ENCODE measurements around the gene ENG. TPM values are rescaled to one million over a fixed set of nuclear protein-coding genes. Genes with fewer than 3 reads are reported as not detected.
"Not testable (repeated sequence)": the region's sequence is repeated elsewhere in the genome, so short reads cannot be mapped to it uniquely, and the experiment has no call there.

Gene ENG
- total RNA-seq (2014; rRNA removed; shearing (Covaris generic)): 11.5 and 12.9 TPM in 2 replicates
- polyA plus RNA-seq (2014; cell fraction: nucleus; rRNA removed): 15.4 and 18.8 TPM in 2 replicates

DNA sequence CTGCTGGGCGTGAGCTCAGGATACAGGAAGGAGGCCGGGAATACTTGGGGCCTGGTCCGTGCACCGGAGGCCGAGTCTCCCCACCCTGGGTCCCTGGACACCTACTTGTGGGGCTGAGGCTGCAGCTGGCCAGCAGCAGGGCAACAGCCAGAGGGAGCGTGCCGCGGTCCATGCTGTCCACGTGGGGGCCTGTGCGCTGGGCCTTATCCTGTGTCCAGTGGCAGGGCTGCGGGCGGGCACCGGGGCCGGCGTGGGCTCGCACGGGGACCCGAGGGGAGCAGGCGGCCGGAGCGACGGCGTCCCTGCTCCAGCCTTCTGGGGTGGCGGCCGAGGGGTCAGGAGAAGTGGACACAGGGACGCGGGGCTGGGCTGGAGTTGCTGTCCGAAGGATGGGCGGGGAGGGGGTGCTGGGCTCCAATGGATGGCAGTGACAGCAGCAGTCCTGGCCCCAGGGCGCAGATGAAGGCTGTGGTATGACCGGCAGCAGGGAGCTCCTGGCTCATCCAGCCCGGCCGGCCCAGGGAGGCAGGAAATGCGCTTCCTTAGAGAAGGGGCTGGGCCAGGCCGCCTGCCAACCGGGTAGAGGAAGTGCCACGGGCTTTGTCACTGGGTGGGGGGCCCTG, at the start of gene ENG:
TSS of gene ENG (minus strand) at position 475 of the 623 bp plus-strand sequence. CDS start at position 172, 303 bp downstream.
- peak; percentile 34 for DNase-seq (ENCODE audit: extremely low read depth, low read depth)

DNA sequence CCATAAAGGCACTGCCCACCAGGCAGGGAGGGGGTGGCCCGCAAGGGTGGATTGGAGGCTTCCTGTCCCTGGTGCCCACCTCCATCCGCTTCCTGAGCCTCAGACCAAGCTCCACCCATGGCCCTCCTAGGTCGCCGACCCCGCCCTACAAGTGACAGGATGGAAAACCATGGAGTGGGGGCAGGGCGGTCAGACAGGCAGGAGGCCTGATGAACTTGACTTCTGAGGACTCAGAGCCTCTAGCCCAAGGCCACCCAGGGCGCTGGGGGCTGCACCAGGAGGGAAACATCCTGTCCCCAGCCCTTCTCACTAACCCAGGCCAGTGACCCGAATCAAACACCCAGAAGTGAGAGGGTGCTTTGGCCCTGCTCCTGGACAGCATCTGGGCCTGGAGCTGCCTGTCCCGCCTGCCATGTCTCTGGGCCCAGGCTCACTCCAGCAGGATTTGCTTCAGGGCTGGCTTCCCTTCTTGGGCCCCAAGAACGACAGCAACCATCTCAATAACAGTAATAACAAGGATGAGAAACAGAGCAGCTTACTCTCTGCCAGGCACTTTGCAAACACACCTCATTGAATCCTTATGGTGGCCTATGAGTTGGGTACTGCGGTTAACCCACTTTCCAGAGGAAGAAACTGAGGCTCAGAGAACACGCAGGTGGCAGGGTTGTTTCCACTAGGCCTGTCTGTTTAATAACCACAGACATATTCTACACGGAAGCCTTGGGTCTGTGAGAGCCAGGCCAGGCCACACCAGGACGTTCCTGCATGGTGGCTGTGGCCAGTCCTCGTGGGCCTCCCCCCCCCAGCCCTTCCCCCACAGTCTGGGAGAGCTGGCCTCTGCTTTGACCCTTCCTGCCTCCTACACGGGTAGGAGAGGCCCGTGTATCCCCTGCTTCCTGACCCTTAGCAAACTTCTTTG, 49.4 kb upstream of the ENG start:
- DNase-seq (ENCODE audit: extremely low read depth, low read depth): no peak

DNA sequence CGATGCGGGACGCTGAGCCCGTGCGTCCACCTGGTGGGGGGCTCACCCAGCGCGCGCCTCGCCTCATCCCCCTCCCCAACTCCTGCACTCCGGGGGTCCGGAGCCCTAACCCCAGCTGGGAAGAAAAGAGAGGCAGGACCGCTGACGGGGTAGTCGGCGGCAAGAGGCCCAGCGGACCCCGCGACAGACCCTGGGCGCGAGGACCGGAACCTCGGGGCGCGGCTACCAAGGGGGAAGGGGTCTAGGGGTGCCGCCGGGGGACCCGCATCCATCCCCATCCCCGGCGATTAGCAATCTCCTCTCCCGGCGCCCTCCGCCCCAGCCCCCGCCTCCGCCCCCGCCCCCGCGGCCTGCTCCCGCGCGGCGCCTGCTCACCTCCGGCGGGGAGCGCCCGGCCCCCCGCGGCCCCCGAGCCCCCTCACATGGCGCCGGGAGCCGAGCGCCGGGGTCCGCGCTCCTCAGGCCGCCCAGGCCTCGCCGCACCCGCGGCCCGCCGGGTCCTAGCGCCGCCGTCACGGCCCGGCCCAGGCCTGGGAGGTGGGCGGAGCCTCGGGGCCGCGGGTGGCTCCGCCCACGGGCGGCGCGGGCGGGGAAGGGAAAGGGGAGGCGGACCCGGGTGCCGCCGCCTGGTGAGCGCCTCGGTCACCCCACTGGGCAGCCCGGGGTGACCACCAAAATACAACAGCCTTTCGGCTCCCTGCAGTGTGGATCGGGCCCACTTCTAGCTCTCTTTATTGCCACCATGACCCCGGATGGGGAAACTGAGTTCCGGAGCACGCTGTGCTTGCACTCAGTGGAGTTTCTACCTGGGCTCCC, 44.9 kb upstream of the ENG start, which contains the start of gene ST6GALNAC6:
TSS of gene ST6GALNAC6 (minus strand) at position 476 of the 816 bp plus-strand sequence. CDS start 1,622 bp downstream, outside the sequence.
- DNase-seq (ENCODE audit: extremely low read depth, low read depth): no peak

DNA sequence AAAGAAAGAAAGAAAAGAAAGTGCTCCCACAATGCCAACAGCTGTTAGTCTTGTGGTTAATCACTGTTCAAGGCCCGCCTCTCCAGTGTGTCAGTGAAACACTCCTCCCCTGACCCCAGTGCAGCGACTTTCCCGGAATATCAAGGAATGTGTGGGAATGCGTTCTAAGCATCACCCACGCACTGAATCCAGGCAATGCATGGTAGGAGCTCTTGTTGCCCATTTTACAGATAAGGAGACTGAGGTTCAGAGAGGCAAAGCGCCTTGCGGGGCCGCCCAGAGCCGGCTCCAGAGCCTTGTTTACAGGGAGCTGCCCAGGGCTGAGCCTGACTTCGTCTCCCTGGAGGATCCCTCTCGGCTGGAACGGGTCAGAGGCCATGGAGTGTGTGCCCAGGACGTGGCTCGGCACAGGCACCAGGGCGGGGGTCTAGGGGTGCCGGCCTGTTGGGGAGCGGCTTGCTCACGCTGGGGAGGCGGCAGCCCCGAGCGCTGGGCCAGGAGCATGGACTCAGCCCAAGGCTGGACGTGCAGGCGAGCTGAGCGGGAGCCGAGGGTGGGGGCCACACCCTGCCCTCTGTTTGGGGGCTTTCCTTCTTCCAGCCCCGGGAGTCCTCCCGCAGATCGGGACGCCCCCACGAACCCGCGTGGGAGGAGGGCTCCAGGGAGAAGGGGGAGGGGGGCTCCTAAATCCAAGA, 44.1 kb upstream of the ENG start:
- no peak for DNase-seq (ENCODE audit: extremely low read depth, low read depth)

DNA sequence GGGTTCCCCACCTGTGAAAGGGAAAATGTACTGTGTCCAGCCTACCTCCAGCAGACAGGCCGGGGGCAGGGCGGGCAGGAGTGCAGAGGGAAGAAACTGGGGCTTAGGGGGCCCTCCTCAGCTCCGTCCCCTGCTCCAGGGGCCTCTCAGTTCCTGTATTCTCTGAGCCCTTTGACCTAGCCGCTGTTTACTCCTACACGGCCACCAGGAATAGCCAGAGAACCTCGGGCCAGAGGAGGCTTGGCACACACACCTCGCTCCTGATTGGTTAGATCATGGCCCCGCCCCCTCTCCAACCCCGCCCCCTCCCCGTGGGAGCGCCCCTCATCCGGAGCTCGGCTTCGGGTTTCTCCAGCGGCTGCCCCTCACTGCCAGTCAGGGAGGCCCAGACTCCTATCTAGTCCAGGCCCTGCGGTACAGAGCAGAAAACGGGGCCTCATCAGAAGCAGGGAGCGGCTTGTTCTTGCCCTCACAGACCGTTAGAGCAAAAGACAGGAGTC, 42.8 kb upstream of the ENG start:
- no peak for DNase-seq (ENCODE audit: extremely low read depth, low read depth)

DNA sequence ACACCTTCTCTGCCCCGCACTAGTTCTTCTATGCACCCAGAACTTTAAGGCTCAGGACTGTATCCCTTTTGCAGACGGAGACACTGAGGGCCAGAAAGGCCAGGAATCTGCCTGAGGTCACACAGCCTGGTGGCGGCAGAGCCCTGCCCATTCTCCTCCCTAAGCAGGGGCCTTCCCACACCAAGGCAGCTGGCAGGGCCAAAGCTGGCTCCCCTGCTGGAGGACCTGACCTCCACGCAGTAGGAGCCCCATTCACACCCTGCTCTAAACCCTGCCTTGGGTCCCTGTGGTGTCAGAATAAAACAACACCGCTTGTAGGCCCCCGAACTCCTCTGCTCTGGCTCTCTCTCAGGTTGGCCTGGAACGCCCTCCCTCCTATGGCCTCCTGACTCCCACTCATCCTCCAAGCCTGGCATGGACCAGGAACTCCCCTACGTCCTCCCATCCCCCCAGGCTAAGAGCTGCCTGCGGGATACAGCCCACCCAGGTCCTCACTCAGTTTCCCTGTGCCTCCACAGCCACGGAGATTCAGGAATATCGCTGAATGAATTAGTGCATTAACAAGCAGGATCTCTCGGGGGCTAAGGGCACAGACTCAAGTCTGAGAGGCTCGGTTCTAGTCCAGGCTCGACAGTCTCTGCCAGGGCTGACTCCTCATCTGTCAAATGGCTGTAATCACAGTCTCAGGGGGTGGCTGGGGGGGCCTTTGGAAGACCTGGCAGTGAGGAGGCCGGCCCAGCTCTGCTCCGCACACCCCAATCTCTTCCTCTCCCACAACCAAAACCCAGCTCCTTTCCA, 42.1 kb upstream of the ENG start:
- no peak for DNase-seq (ENCODE audit: extremely low read depth, low read depth)

DNA sequence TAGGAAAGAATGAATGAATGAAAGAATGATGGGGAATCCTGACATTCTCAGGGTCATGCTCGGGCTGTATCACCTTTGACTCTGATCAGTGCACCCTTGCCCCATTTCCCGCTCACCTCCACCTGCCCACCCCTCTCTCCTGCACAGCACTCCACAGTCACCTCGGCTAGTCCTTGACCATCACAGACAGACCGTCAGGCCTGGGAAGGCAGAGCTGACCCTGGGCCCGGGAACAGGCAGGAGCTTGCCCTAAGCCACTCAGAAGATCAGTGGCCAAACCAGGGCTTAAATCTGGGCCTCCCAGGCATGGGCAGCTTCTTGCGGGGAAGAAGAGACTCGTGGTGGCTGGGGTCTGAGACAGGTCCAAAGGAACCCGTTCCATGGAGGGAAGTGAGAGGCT, 41.4 kb upstream of the ENG start:
- DNase-seq (ENCODE audit: extremely low read depth, low read depth): no peak

DNA sequence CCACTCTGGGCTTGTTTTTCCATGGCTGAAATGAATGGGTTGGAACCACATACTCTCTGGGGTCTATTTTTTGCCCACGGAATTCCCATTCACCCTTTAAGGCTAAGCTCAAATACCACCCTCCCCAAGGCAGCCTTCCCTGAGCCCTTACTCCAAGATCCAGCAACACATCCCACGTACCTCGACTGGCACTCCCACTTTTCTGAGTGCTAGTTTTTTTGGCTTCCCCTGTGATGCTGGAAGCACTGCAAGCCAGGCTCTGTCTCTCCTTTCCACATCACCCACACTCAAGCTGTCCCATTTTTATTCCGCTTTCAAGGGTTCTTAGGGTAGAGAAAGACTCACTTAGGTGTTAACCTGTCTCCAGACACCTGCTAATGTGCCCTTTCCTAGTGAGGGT, 38.9 kb upstream of the ENG start:
- DNase-seq (ENCODE audit: extremely low read depth, low read depth): no peak

DNA sequence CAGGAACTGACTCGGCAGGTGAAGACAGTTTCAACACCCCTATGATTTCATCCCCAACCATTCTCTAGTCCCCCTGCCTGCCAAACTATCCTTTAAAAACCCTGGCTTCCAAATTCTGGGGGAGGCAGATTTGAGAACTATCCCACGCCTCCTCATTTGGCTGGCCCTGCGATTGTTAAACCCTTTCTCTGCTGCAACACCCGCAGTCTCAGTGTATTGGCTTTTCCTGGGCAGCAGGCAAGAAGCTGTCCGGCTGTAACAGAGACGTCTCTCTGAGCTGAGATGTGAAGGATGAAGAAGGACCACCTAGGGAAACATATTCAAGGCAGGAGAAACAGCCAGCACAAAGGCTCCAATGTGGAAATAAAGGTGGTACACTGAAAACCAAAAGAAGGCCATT, 38.4 kb upstream of the ENG start:
- no peak for DNase-seq (ENCODE audit: extremely low read depth, low read depth)

DNA sequence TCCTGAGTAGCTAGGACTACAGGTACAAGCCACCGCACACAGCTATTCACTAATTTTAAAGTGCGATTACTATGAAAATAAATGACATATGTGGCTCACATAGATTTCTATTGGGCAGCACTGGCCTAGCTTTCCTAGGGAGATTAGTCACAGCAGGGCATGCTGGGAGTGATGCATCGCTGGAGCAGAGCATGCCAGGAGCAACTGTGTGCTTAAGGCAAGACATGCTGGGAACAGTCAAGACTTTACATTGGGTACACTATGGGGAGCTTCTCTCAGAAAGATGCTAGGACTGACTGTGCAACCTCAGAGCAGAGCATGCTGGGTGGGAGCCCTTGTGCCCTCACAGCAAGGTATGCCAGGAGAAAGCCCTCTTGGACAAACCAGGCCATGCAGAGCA, 35.6 kb upstream of the ENG start:
- DNase-seq (ENCODE audit: extremely low read depth, low read depth): no peak

DNA sequence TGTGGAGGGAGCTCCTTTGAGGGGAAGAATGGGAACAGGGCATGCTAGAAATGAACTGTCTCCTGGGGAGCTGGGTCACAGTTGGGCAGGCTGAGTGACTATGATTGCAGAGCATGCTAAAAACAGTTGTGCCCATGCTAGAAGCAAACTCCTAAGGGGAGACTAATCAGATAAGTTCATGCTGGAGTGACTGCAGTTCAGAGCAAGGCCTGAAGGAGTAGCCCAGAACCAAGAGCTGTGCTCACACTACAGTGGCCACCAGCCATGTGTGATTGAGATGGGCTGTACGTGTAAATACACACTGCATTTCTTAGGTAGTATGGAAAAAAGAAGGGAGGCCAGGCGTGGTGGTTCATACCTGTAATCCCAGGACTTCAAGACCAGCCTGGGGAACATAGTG, 33.3 kb upstream of the ENG start:
- DNase-seq (ENCODE audit: extremely low read depth, low read depth): no peak

DNA sequence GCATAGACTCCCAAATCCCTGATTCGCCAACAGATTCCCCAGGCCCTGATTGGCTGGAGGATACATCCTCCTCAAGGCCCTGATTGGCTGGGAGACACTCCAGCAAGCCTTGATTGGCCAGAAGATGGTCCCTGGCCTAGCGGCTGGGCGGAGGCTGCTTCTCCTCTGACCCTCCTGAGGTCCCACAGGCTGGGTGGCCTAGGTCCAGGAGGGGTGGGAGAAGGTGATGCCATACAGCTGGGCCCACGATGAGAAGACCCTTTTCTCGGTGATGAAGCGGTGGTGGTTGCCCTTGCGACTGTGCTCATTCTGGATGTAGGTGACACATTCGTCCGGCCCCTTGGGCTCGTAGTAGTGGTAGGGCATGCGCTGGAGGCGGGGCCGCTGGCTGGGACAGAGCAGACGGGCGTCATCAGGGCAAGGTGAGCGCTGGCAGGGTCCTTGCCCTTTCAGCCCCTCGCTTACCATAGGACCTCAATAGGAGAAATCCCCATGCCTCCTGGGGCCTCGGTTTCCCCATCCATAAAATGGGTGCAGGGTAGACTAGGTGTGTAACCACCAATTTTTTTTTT, 32.0 kb upstream of the ENG start:
- DNase-seq (ENCODE audit: extremely low read depth, low read depth): no peak

DNA sequence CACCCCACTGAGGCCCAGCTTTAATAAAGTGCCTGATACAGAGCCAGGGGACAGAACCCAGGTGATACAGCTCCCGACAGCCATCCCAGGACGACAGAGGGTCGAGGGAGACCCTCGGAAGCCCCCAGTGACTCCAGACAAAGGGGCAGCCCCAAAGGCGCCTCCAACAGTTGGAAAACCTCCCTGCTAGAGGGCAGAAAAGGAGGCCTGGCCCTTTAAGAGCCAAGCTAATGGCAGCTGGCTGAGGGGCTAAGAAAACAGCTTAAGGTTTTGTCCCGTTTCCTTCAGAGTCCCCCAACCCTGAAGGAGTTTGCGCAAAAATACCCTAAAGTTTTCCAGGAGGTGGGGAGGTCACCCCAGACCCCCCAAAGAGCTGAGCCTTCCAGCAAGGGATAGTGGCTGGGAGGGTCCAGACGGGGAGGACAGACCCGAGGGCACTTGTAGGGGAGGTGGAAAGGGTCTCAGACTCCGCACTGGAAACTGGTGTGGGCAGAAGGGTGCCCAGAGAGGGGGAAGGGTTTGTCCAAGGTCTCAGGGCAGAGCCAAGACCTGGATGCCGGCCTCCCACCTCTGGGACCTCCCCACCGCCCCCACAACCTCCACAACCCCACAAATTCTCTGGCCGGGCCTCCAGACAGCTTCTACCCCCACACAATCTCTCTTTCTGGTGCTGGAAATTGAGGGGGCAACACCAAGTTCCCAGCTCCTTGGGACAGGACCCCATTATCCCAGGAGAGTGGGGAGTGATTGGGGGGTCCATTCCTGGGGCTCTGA, 31.2 kb upstream of the ENG start:
- DNase-seq (ENCODE audit: extremely low read depth, low read depth): no peak

DNA sequence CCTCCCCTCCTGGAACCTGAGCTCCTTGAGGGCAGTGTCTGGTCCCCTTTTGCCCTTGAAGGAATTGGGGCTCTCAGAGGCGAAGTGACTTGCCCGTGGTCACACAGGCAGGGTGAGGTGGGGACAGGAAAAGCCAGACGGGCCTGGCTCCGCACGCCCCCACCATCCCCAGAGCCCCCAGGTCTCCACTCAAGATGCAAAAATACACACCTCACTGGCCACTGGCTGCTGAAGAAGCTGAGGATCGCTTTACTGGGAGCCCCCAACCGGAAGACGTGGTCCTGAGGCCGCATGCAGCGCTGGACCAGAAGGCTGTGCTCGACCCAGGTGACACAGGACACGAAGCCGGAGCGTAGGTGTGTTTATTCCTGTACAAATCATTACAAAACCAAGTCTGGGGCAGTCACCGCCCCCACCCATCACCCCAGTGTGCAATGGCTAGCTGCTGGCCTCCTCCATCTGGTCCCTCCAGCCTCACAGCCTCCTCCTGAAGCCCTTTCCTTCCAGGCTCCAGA, 30.6 kb upstream of the ENG start:
- no peak for DNase-seq (ENCODE audit: extremely low read depth, low read depth)

DNA sequence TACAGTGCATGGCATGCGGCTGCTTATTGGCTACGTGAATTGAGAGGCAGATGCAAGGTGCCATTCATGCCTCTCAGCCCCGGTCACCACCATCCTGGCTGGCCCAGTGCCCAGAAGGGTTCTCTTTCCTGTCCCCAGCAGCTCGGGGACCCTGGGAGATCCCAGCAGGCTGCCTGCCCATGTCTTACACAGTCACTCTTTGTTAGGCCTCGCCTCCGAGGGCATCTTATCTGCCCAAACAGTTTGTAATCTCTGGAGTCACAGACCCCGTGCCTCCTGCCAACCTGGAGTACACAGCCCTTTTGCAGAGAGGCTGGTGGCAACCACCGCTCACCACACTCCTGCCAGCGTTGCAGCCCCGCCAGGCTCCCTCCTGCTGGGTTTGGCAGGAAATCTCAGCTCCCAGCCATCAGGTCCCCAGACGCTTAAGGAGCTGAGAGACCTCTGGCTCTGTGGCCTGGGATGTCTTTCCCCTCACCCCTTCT, 30.0 kb upstream of the ENG start:
- DNase-seq (ENCODE audit: extremely low read depth, low read depth): no peak

DNA sequence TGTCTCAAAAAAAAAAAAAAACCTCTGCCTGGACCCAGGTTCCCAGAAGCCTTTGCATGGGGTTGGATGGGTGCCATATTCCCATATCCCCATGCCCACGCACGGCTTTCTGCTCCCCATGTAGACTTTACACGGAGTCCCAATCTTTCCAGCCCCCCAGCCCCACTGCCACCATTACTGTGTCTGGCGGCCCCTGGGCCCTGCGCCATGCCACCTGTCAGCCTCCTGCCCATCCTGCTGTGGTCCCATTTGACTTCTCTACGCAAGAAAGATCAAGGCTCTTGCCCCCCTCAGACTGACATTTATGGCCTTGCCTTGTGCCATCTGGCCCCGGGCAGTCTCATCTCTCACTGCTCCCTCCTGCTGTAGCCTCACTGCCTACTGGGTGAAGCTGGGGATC, 29.5 kb upstream of the ENG start:
- no peak for DNase-seq (ENCODE audit: extremely low read depth, low read depth)

DNA sequence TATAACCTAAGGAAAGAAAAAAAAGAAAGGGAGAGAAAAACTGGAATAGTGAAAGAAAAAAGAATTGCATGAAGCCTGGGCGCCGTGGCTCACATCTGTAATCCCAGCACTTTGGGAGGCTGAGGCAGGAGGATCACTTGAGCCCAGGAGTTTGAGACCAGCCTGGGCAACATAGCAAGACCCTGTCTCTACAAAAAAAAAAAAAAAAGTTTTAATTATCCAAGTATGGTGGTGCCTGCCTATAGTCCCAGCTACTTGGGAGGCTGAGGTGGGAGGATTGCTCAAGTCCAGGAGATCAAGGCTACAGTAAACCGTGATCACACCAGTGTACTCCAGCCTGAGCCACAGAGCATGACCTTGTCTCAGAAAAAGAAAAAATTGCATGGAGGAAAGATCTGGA, 27.3 kb upstream of the ENG start:
- DNase-seq (ENCODE audit: extremely low read depth, low read depth): not testable (repeated sequence)

DNA sequence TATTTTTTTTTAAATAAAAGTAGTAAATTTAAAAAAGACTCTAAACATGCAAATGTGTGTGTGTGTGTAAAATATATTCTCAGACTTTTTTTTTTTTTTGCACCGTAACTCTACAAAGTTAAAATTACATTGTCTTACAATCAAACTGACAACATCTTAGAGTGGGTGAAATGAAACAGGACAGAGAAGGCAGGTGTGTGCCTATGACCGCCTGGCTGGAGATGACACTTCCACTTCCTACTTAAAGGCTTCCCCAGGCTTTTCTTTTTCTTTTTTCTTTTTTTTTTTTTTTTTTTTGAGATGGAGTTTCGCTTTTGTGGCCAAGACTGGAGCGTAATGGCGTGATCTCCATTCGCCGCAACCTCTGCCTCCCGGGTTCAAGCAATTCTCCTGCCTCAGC, 25.7 kb upstream of the ENG start:
- DNase-seq (ENCODE audit: extremely low read depth, low read depth): no peak
